Liver (tissue), 3 donors: ENCODE data around the gene ALKBH4.
"Not testable (repeated sequence)": the region's sequence is repeated elsewhere in the genome, so short reads cannot be mapped to it uniquely, and the experiment has no call there.

Experiments
- JUND ChIP-seq, 2 donors: IDR thresholded peaks; 2 replicates each; pipeline ENCODE4 v1.6.1; 2016; ENCODE audit warnings: antibody characterized with exemption in 2 of 2
- RAD21 ChIP-seq, 2 donors: IDR thresholded peaks; 2 replicates each; pipeline ENCODE4 v1.6.1; 2016; ENCODE audit warnings: antibody characterized with exemption in 2 of 2, mild to moderate bottlenecking in 2 of 2
- RXRA ChIP-seq, 2 donors: IDR thresholded peaks; 2 replicates each; pipeline ENCODE4 v1.6.1; 2017 to 2018; ENCODE audit warnings: antibody characterized with exemption in 2 of 2, mild to moderate bottlenecking in 1 of 2
- SP1 ChIP-seq: IDR thresholded peaks from 2 replicates; pipeline ENCODE4 v1.6.1; 2018; ENCODE audit warnings: antibody characterized with exemption, mild to moderate bottlenecking
- YY1 ChIP-seq: IDR thresholded peaks from 2 replicates; pipeline ENCODE4 v1.6.1; 2016; ENCODE audit warnings: antibody characterized with exemption, mild to moderate bottlenecking
- TF ChIP-seq, protein P1 (sequence below): fragments of 150-350 bp; IDR thresholded peaks from 2 replicates; pipeline ENCODE4 v1.5.1; 2017; ENCODE audit warnings: improper control_type of control experiment, low read depth, low read length; ENCODE audit not compliant: missing input control
- TF ChIP-seq, protein P2 (sequence below): IDR thresholded peaks from 2 replicates; pipeline ENCODE4 v1.6.1; 2016; ENCODE audit warnings: antibody characterized with exemption
- donor health status: healthy.
- donor health status: healthy.

DNA sequence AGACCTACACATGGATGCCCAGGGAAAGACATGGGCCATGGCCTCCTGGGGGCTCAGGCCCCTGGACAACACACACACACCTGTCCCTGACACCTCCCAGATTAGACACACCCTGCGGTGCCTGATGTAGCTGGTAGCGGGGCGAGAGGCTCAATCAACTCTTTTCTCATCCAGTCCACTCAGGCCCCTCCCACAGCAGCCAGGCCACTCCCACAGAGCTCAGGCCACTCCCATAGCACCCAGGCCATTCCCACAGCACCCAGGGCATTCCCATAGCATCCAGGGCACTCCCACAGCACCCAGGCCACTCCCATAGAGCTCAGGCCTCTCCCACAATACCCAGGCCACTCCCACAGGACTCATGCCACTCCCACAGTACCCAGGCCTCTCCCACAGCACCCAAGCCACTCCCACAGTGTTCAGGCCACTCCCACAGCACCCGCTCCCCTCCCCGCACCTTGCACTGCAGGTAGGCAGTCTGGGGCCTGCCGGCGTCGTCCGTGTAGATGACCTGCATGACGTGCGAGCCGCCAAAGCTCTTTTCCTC, 25.9 kb upstream of the ALKBH4 start:
- TF ChIP-seq, protein P1, sequence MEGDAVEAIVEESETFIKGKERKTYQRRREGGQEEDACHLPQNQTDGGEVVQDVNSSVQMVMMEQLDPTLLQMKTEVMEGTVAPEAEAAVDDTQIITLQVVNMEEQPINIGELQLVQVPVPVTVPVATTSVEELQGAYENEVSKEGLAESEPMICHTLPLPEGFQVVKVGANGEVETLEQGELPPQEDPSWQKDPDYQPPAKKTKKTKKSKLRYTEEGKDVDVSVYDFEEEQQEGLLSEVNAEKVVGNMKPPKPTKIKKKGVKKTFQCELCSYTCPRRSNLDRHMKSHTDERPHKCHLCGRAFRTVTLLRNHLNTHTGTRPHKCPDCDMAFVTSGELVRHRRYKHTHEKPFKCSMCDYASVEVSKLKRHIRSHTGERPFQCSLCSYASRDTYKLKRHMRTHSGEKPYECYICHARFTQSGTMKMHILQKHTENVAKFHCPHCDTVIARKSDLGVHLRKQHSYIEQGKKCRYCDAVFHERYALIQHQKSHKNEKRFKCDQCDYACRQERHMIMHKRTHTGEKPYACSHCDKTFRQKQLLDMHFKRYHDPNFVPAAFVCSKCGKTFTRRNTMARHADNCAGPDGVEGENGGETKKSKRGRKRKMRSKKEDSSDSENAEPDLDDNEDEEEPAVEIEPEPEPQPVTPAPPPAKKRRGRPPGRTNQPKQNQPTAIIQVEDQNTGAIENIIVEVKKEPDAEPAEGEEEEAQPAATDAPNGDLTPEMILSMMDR: not testable (repeated sequence)
- TF ChIP-seq, protein P2, sequence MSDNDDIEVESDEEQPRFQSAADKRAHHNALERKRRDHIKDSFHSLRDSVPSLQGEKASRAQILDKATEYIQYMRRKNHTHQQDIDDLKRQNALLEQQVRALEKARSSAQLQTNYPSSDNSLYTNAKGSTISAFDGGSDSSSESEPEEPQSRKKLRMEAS: not testable (repeated sequence)
- not testable (repeated sequence) for TF ChIP-seq YY1; JUND (IDR thresholded peaks at IDR 0.05); SP1; RAD21 (IDR thresholded peaks at IDR 0.05); RXRA (IDR thresholded peaks at IDR 0.05)
